ENCODE measurements around the gene KIAA1671.

KIAA1671 gene

DNA sequence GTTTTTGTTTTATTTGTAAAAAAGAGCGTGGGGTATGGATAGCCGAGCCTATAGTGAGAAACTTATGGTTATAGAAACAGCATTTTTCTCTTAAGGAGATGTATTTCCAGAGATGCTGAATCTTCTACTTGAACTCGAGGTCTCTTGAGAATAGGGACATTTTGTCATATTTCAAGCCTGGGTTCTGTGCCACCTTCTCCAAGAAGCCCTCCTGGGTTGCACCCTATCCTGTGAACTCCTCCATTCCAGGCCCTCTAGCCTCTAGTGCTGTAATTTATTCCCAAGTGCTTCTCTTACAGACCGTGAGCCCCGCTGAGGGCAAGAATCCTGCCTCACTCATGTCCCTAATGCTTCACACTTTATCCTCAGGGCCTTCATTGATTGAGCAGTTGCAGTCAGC, 108.6 kb downstream of the KIAA1671 start:
- H3K79me2 ChIP-seq (ENCODE audit: insufficient read depth, low read depth): no peaks in the 10 kb centered on the region
- no peaks in the 10 kb centered on the region for H3K27me3 ChIP-seq (ENCODE audit: insufficient read depth, low read depth)
- no peaks in the 10 kb centered on the region for H4K20me1 ChIP-seq (ENCODE audit: insufficient read depth)
- no peak overlapping the region for H3K4me2 ChIP-seq
- H3K36me3 ChIP-seq (ENCODE audit: insufficient read depth): no peaks in the 10 kb centered on the region
- peaks cover 8% of the 10 kb centered on the region for H3K4me1 ChIP-seq (ENCODE audit: low read depth, poor library complexity, severe bottlenecking)
- no peak overlapping the region for H2AFZ ChIP-seq (ENCODE audit: low read depth)
- no peak overlapping the region for H3K9ac ChIP-seq
- TF ChIP-seq CTCF (conservative IDR thresholded peaks at IDR 0.05; ENCODE audit: low read depth, low read length): no peak
- no peak overlapping the region for H3K27ac ChIP-seq
- H3K4me3 ChIP-seq (IDR thresholded peaks at IDR 0.05; ENCODE audit: insufficient read depth, low read depth, low read length): no peak overlapping the region

GRCh38 chr22:25061605-25062376, 109.3 kb downstream of the KIAA1671 start:
- TF ChIP-seq CTCF (conservative IDR thresholded peaks at IDR 0.05; ENCODE audit: low read depth, low read length): no peak
- Histone ChIP-seq H2AFZ (ENCODE audit: low read depth) (no peak overlapping the region), H3K4me1 (ENCODE audit: low read depth, poor library complexity, severe bottlenecking) (peaks cover 9% of the 10 kb centered on the region), H3K4me2 (no peak overlapping the region), H3K27me3 (ENCODE audit: insufficient read depth, low read depth) (no peaks in the 10 kb centered on the region), H3K79me2 (ENCODE audit: insufficient read depth, low read depth) (no peaks in the 10 kb centered on the region), H3K27ac (no peak overlapping the region), H3K9ac (no peak overlapping the region), H3K36me3 (ENCODE audit: insufficient read depth) (no peaks in the 10 kb centered on the region), H3K4me3 (IDR thresholded peaks at IDR 0.05; ENCODE audit: insufficient read depth, low read depth, low read length) (no peak overlapping the region), H4K20me1 (ENCODE audit: insufficient read depth) (no peaks in the 10 kb centered on the region)

- H2AFZ ChIP-seq (ENCODE audit: low read depth): no peak overlapping the region
- H3K4me1 ChIP-seq (ENCODE audit: low read depth, poor library complexity, severe bottlenecking): peaks cover 12% of the 10 kb centered on the region
- H3K36me3 ChIP-seq (ENCODE audit: insufficient read depth): no peaks in the 10 kb centered on the region
- no peak overlapping the region for H3K27ac ChIP-seq
- H3K27me3 ChIP-seq (ENCODE audit: insufficient read depth, low read depth): no peaks in the 10 kb centered on the region
- no peaks in the 10 kb centered on the region for H4K20me1 ChIP-seq (ENCODE audit: insufficient read depth)
- H3K4me2 ChIP-seq: no peak overlapping the region
- H3K9ac ChIP-seq: no peak overlapping the region
- H3K4me3 ChIP-seq (IDR thresholded peaks at IDR 0.05; ENCODE audit: insufficient read depth, low read depth, low read length): no peak overlapping the region
- H3K79me2 ChIP-seq (ENCODE audit: insufficient read depth, low read depth): no peaks in the 10 kb centered on the region
- TF ChIP-seq CTCF (conservative IDR thresholded peaks at IDR 0.05; ENCODE audit: low read depth, low read length): no peak
Measured at GRCh38 chr22:25062386-25063085, 110.0 kb downstream of the KIAA1671 start.

- Histone ChIP-seq H3K4me1 (ENCODE audit: low read depth, poor library complexity, severe bottlenecking) (peaks cover 33% of the 10 kb centered on the region), H2AFZ (ENCODE audit: low read depth) (no peak overlapping the region), H4K20me1 (ENCODE audit: insufficient read depth) (no peaks in the 10 kb centered on the region), H3K4me3 (IDR thresholded peaks at IDR 0.05; ENCODE audit: insufficient read depth, low read depth, low read length) (no peak overlapping the region), H3K79me2 (ENCODE audit: insufficient read depth, low read depth) (no peaks in the 10 kb centered on the region), H3K4me2 (no peak overlapping the region), H3K36me3 (ENCODE audit: insufficient read depth) (no peaks in the 10 kb centered on the region), H3K27me3 (ENCODE audit: insufficient read depth, low read depth) (no peaks in the 10 kb centered on the region), H3K9ac (no peak overlapping the region), H3K27ac (no peak overlapping the region)
- no peak for TF ChIP-seq CTCF (conservative IDR thresholded peaks at IDR 0.05; ENCODE audit: low read depth, low read length)
Measured at GRCh38 chr22:25064894-25065560, 112.5 kb downstream of the KIAA1671 start.

All from KMS-11 (cell line).